GM21526 (cell line): ENCODE data around the gene CFAP58.

ENCODE experiments used
- ATAC-seq: cut with Tn5 transposase; IDR thresholded peaks from one replicate; pipeline ENCODE4 v1.9.1; 2021; ENCODE audit warnings: moderate library complexity; ENCODE audit not compliant: unreplicated experiment, low FRiP score

The CFAP58 gene

DNA sequence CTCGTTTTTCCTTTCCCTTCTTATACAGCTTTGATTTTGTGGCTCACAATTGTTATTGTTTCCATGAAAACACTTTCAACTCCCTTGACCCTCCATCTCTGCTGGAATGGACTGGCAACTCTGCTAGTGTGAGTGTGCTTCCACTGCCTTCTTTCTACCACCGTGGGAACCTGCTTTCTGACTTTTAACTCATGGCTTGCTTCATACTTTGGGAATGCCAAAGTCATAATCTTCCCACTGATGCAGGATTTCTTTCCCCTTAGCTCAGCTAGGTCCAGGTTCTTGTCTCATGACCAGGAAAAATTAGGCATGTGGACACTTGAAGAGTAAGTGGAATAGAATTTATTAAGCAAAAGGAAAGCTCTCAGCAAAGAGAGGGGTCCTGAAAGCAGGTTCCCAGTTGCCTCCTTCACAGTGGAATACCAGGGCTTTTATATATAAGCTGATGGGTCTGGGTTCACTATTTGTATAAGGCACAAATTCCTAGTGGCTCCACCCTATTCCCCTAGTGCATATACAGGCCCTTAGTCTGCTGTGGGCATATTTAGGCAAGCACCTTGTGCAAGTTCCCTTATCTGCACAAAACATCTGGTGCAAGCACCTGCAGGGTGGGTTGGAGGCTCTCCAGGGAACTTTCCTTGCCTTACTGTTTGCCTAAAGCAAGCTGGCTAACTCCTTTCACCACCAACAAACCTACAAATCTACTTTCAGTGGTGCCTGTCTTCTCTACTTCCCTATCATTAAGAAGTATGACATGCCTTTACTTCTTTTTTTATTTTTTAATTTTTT, 119.5 kb downstream of the CFAP58 start:
- ATAC-seq = no peak

- no peak for ATAC-seq
These were observed 124.7 kb downstream of the CFAP58 start for GRCh38 chr10:104478380-104478779.

- ATAC-seq = no peak
These were observed 126.4 kb downstream of the CFAP58 start for GRCh38 chr10:104479906-104480593.

DNA sequence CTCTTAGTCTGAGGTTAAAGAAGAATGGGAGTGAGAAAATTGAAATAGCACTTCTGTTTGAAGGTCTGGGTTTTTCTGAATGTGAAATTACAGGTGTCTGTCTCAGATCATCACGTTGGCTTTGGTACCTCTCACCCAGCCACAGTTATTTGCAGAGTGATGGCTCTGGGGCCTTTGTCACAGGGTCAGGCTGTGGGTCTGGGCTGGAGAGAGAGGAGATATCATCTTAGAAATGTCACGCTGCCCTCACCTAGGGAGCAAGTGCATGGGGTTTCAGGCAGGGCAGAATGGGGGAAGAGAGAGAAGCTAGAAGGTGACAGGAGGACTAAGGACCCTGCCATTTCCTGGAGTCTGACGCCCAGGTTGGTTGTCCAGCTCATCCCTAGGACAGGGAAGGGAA, 127.2 kb downstream of the CFAP58 start:
- no peak for ATAC-seq

DNA sequence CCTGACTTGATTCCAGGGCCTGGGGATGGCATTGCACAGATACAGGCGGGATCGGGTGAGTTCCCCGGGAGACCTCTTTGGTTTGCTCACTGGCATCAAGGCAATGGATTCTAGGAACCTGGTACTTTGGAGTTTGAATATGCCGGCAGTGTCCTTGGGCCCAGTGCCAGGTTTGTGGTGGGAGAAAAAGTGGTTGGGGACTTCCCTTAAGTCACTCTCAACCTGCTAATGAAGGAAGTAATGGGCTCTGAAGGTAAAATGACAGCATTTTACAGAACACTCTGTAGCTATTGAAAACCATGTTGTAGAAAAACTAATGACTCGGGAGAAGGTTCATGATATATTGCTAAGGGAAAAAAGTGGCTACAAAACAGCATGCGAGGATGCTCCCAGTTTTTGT, 129.9 kb downstream of the CFAP58 start:
- ATAC-seq = no peak

DNA sequence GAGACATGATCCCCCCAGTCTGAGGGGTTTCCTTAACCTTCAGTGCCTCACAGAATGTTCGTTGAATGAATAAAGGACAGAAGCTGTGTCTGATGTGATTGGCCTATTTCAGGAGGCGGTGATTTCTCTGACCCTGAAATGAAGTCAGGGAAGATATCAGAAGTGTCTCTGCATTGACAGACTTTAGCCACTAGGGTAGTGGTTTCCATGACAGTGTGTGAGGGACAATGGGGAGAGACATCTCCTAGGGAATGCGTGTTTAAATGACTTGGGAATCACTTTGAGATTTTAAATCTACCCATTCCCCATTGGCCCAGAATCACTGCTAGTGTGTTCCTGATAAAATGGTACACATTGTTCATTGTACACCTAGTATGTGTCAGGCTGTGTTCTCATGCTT, 132.0 kb downstream of the CFAP58 start:
- ATAC-seq = no peak

- ATAC-seq = no peak
These were observed 133.2 kb downstream of the CFAP58 start for GRCh38 chr10:104486803-104487202.

- ATAC-seq = no peak
These were observed 134.3 kb downstream of the CFAP58 start for GRCh38 chr10:104487794-104488438.

GRCh38 chr10:104488439-104488832, 134.8 kb downstream of the CFAP58 start:
- no peak for ATAC-seq

- ATAC-seq = no peak
These were observed 138.8 kb downstream of the CFAP58 start for GRCh38 chr10:104492329-104492940.

DNA sequence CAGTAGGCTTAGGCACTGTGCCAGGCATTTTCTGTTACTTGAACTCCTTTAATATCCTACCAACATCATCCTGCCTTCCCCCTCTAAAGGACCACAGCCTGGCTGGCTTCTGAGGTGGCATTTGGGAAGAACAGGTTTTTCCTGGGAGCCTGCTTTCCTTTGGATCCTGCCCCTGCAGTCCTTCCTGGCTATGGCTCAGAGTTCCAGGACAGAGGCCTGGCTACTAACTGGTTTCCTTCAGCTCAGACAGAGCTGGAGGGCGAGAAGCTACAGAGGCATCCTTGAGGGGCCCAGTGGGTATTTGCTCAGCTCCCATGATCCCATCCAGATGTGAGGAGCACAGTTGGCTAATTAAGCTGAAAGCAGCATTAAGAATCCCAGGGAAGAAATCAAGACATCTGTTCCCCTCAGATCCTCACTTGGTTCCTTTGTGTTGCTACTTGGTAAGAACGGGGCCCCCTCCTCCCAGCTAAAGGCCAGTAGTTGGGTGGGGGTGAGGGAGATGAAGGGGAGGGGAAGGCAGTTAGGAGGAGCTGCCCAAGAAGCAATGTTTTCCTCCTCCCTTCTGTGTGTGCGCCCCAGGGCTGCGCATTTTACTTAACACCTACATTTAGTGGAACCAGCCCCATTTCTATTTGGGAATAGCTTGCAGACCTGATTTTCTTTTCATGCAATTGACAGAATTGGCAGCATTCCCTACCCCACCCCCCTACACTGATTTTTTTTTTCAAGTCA, 144.9 kb downstream of the CFAP58 start:
- no peak for ATAC-seq

GRCh38 chr10:104501449-104501848, 147.8 kb downstream of the CFAP58 start:
- ATAC-seq = no peak

GRCh38 chr10:104501864-104502579, 148.4 kb downstream of the CFAP58 start:
- no peak for ATAC-seq

DNA sequence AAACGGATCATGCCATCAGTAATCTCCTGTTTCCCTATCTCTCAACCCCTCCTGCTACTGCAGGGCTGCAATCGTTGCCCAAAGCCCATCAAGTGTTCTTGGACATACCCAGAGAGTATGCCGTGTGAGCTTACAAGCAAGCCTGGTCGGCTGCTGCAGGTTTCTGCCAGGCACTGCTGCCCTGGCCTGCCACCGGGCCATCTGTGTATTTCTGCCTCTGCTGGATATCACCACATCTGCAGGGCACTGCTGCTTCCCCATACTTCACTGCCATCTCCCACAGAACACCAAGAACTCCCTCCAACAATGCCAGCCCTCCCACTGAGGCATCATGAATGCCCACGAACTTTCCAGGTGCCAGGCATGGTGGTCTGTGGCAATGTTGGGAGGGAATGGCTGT, 149.3 kb downstream of the CFAP58 start:
- ATAC-seq = no peak
